GM12872 (cell line): ENCODE results near the gene NTMT2.

Experiments used
- TF ChIP-seq, protein P1 (sequence below): IDR thresholded peaks from 3 replicates; pipeline ENCODE4 v1.5.1; 2011; ENCODE audit warnings: low read depth, mild to moderate bottlenecking, low read length, moderate library complexity; ENCODE audit not compliant: insufficient read depth

Gene NTMT2

DNA sequence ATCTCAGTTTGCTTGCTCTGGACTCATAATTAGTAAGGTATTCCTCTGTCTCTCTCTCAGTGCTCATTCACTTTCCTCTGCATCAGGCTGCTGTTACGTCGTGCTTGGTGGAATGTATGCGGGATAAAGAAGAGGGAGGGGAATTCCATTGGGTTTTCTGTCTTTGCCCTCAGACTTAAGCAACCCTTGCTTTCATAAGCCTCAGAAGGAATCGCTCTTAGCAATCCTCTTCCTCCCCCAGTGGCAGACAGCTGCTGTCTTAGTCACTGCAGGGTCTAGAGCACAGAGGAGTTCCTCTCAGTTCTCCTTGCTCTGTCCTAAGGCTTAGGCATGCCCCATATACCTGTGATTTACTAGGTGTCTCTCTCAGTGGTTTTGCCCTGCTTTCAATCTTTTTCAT lies 19.1 kb upstream of the NTMT2 start:
- TF ChIP-seq, protein P1, sequence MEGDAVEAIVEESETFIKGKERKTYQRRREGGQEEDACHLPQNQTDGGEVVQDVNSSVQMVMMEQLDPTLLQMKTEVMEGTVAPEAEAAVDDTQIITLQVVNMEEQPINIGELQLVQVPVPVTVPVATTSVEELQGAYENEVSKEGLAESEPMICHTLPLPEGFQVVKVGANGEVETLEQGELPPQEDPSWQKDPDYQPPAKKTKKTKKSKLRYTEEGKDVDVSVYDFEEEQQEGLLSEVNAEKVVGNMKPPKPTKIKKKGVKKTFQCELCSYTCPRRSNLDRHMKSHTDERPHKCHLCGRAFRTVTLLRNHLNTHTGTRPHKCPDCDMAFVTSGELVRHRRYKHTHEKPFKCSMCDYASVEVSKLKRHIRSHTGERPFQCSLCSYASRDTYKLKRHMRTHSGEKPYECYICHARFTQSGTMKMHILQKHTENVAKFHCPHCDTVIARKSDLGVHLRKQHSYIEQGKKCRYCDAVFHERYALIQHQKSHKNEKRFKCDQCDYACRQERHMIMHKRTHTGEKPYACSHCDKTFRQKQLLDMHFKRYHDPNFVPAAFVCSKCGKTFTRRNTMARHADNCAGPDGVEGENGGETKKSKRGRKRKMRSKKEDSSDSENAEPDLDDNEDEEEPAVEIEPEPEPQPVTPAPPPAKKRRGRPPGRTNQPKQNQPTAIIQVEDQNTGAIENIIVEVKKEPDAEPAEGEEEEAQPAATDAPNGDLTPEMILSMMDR: peak; percentile 33

DNA sequence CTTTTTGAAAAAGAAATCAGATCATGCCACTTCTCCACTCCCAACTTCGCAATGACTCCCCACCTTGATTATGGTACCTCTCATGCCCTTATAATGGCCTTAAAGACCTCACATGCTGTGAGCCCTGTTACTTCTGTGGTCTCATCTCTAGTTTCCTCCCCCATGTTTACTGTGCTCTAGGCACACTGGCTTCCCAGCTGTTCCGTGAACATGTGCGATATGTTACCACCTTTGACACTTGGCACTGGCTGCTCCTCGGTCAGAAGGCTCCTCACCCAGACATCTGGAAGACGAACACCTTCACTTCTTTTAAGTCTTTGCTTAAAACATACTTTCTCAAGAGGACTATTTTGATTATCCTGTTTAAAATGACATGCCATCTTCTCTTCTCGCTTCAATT lies 14.3 kb upstream of the NTMT2 start:
- TF ChIP-seq, protein P1: no peak

DNA sequence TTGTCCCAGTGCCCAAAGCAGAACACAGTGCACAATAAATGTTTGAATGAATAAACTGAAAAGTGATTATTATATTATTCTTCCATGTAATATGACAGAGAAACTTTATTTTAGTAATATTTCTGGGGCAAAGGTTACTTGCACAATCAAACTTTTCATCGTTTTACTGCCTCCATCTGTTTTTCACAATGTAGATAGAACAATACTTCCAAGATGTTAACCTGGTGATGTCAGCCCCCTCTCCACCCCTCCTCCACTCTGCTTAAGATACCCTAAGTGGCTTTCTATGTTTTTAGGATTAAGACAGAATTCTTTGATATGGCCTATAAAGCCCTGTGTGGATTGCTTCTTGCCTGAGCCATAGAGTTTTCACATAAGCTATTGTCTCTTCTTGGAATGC lies 13.8 kb upstream of the NTMT2 start:
- TF ChIP-seq, protein P1: no peak

DNA sequence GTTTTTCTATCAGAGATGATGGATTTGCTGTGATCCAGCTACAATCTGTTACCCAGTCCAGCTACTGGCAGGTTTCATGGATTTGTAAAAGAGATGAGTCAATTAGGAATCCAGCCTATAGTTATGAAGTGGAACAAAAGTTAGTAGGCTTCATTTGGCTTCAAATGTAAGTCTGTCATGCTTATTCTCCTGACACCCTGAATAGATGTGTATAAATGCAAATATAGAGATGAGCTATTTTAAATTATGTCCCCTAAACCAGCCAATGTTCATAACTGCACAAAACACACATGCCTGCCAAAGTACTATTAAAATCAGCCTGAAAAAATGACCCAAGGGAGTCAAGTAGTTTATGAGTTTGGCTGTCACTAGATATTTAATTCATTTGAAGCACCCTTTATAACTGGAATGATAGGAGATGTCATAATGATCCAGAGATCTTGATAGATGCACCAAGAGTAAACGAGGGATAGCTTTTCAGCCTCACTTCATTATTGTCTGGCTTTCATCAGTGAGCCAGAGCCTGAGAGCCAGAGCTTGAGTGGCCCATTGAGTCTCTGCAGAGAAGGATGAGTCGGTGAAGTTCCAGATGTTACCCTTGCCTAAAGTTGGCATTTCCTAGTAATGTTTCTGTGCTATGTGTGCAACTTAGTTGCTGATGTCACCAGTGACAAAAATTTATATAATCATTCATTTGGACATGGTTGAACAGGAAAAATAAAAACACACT lies 11.8 kb upstream of the NTMT2 start:
- TF ChIP-seq, protein P1: no peak

DNA sequence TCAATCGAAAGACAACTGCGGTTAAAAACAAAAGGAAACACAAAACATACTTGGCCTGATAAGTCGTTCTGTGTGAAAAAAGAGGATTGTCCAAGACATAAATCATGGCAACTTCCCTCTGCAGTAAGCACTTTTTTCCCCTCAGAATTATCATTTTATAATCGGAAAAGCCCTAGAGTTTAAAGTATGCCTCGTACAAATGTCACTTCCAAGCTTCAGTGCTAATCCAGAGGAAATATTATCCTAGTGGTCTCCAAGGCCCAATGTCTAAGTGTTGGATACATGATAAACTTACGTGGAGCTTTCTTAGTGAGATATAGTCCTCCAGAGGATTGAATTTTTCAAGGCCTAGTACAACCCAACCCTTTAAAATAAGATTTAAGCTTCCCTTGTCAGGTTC lies 11.2 kb upstream of the NTMT2 start:
- TF ChIP-seq, protein P1: no peak

DNA sequence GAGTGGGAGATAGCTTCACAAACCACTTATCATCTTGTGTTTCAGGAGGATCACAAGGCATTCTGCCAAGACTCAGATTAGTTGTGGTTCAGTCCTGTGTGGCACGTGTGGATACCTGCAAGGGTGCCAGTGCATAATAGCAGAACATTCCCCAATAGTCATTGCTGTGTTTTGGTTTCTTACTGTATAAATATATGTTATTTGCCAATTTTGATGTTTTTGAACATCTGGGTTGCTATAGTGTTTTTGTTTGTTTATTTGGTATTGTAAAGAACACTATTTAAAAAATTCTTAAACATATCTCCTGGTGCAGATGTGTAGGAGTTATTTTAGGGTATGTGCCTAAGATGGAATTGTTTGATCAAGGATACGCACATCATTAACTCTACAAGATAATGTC lies 5.4 kb upstream of the NTMT2 start:
- TF ChIP-seq, protein P1: no peak

DNA sequence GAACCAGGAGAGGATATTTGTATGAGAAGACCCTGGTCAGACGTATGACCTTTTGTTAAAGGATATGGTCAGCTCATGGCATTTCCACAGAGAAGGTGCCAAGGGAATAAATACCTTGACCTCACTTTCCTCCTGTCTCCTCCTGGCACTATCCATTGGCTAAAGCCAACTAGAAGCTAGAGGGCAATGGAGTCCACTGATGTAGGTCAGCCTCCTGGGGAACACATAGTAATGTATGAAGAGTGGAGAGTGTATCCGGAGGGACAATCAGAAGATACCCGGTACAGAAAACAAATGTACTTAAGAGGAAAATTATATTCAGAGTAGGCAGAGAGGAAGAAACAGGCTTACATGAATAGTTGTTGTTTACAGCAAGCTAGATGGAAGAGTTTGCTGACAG lies 698 bp upstream of the NTMT2 start:
- TF ChIP-seq, protein P1: no peak

DNA sequence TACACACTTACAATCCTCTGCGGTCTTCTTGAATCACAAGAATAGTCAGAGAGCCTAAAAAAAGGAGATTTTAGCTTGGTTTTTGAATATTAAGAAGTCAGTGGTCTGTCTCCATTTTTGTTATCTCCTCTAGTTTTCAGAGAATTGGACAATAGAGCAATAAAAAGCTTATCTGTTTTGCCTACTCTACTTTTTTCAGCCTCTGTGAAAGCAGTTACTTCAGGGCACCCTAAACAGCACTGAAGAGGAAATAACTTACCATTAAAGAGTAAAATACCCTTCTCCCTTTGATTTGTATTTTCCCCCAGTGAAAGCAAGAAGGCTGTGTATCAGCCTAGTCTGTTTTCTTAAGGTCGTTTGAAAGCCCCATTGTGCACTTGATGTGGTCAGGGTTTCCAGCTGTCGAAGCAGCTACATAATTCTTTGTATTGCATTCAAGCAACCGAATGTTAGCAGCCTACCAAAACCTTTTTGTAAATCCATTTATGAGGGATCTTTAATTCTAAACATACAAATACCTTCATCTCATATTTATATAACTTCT lies 1.0 kb downstream of the NTMT2 start:
- TF ChIP-seq, protein P1: no peak
